ENCODE data around the gene IRF9. TPM values are rescaled to one million over a fixed set of nuclear protein-coding genes. Genes with fewer than 3 reads are reported as not detected.

The IRF9 gene
- total and polyA plus RNA-seq, 4 donors, result 75.3 to 124 (median 95.6) TPM

DNA sequence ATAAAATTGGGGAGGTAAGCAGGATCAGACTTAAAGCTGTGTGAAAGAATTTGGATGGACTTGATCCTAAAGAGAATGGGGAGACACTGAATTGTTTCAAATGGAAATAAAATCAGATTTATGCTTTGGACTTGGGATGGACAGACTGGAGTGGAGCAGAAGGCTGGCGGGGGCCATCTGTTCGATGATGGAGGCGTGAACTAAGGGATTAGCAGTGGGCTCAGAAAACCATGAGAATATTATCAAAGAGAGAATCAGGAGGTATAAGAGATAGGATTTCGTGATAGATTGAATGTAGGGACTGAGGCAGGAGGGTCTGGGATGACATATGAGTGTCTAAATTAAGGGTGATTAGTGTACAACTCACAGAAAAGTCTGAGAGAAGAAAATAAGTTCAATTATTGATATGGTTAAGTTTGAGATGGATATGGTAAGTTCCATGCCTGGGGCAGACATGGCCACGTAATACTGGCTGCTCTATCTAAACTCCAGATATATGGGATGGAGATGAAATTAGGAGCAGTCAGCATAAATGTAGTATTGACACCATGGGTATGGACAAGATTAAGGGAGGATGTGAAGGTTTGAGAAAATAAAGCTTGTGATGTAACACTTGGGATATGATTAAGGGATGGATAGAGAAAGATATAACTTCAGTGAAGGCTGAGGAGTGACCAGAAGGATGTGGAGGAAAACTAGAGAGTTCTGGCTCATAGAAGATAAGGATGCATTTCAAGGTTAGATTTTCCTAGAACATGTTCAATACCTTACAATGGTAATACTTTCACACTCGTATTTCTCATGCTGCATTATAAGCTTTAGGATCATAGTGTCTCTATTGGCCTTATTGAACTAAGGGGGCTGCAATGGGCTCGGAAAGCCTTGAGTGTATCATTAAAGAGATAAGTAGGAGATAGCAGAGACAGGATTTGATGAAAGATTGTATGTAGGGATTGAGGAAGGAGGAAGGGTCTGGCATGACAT is 43.4 kb downstream of the IRF9 start:
- no peak overlapping the region for H3K9ac ChIP-seq (ENCODE audit: insufficient read depth in 1 of 2, low read length in 2 of 2)
- no peak overlapping the region for H3K27ac ChIP-seq (ENCODE audit: low read depth in 1 of 2, low read length in 1 of 2)
- no peaks in the 10 kb centered on the region for H3K27me3 ChIP-seq (ENCODE audit: control insufficient read depth in 3 of 3, insufficient read depth in 3 of 3, low read length in 2 of 3)
- H3K4me3 ChIP-seq, result no peak overlapping the region
- H3K36me3 ChIP-seq (ENCODE audit: control insufficient read depth in 4 of 4, insufficient read depth in 4 of 4, low read length in 4 of 4), result peaks cover 3 to 43% (median 33%) of the 10 kb centered on the region in 4 donors
- WGBS, 2 donors, result 95 to 96% methylated on average over 7 of the region's 7 CpGs
- ATAC-seq (ENCODE audit: insufficient read depth, low FRiP score) (no peak), DNase-seq (no peak)
- H3K4me1 ChIP-seq (ENCODE audit: control insufficient read depth in 5 of 5, insufficient read depth in 5 of 5, low read length in 5 of 5), result no peaks in the 10 kb centered on the region
- TF ChIP-seq, protein P1, sequence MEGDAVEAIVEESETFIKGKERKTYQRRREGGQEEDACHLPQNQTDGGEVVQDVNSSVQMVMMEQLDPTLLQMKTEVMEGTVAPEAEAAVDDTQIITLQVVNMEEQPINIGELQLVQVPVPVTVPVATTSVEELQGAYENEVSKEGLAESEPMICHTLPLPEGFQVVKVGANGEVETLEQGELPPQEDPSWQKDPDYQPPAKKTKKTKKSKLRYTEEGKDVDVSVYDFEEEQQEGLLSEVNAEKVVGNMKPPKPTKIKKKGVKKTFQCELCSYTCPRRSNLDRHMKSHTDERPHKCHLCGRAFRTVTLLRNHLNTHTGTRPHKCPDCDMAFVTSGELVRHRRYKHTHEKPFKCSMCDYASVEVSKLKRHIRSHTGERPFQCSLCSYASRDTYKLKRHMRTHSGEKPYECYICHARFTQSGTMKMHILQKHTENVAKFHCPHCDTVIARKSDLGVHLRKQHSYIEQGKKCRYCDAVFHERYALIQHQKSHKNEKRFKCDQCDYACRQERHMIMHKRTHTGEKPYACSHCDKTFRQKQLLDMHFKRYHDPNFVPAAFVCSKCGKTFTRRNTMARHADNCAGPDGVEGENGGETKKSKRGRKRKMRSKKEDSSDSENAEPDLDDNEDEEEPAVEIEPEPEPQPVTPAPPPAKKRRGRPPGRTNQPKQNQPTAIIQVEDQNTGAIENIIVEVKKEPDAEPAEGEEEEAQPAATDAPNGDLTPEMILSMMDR (IDR thresholded peaks at IDR 0.05; ENCODE audit: control extremely low read depth, extremely low read depth), result no peak
- H3K9me3 ChIP-seq (ENCODE audit: control insufficient read depth in 4 of 4, insufficient read depth in 3 of 4, low read length in 3 of 4), result no peaks in the 10 kb centered on the region

DNA sequence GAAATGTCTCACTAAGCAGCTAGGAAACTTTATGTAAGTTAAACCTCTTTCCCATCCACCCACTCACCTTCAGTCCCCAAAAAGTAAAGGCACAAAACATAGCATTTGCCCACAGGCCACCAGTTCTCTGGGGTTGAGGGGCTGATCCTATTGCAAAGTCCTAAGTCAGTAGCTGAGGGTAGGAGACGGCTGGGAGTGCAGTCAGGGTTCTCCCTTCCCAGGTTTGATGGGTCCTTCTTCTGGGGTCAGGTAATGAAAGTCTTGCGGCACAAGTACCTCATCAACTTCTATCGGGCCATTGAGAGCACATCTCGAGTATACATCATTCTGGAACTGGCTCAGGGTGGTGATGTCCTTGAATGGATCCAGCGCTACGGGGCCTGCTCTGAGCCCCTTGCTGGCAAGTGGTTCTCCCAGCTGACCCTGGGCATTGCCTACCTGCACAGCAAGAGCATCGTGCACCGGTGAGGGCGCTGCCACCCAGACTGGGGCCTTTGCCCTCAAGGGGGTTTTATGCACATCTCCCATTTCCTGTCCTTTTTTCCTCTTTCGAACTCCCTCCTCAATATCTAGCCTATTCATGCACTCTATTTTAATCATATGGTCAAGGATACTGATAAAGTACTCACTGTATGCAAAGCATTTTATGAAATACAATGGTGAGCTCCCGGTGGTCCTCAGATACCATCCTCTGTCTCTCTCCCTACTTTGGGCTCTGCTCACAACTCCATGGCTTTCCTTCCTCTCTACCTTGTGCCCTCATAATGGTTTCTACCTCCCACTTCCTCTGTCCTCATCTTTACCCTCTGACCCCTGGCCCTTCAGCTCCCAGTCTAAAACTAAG is 45.4 kb downstream of the IRF9 start:
- no peak overlapping the region for H3K27ac ChIP-seq (ENCODE audit: low read depth in 1 of 2, low read length in 1 of 2)
- H3K36me3 ChIP-seq (ENCODE audit: control insufficient read depth in 4 of 4, insufficient read depth in 4 of 4, low read length in 4 of 4), result peaks cover 9 to 52% (median 45%) of the 10 kb centered on the region in 4 donors
- H3K27me3 ChIP-seq (ENCODE audit: control insufficient read depth in 3 of 3, insufficient read depth in 3 of 3, low read length in 2 of 3), result no peaks in the 10 kb centered on the region
- no peak for DNase-seq
- no peak for ATAC-seq (ENCODE audit: insufficient read depth, low FRiP score)
- H3K4me1 ChIP-seq (ENCODE audit: control insufficient read depth in 5 of 5, insufficient read depth in 5 of 5, low read length in 5 of 5), result no peaks in the 10 kb centered on the region
- WGBS, 2 donors, result 99% methylated on average over 11 of the region's 11 CpGs
- H3K9me3 ChIP-seq (ENCODE audit: control insufficient read depth in 4 of 4, insufficient read depth in 3 of 4, low read length in 3 of 4), result no peaks in the 10 kb centered on the region
- H3K4me3 ChIP-seq, result no peak overlapping the region
- no peak overlapping the region for H3K9ac ChIP-seq (ENCODE audit: insufficient read depth in 1 of 2, low read length in 2 of 2)
- TF ChIP-seq, protein P1 (IDR thresholded peaks at IDR 0.05; ENCODE audit: control extremely low read depth, extremely low read depth), result no peak

DNA sequence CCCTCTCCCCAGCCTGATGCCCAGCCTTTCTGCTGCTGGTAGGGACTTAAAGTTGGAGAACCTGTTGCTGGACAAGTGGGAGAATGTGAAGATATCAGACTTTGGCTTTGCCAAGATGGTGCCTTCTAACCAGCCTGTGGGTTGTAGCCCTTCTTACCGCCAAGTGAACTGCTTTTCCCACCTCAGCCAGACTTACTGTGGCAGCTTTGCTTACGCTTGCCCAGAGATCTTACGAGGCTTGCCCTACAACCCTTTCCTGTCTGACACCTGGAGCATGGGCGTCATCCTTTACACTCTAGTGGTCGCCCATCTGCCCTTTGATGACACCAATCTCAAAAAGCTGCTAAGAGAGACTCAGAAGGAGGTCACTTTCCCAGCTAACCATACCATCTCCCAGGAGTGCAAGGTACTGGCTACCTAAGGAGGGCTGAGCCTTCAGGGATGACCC is 46.1 kb downstream of the IRF9 start:
- ATAC-seq (ENCODE audit: insufficient read depth, low FRiP score) (no peak), DNase-seq (no peak)
- H3K4me3 ChIP-seq, result no peak overlapping the region
- H3K27ac ChIP-seq (ENCODE audit: low read depth in 1 of 2, low read length in 1 of 2), result no peak overlapping the region
- peaks cover 9 to 48% (median 44%) of the 10 kb centered on the region in 4 donors for H3K36me3 ChIP-seq (ENCODE audit: control insufficient read depth in 4 of 4, insufficient read depth in 4 of 4, low read length in 4 of 4)
- H3K27me3 ChIP-seq (ENCODE audit: control insufficient read depth in 3 of 3, insufficient read depth in 3 of 3, low read length in 2 of 3), result no peaks in the 10 kb centered on the region
- H3K9me3 ChIP-seq (ENCODE audit: control insufficient read depth in 4 of 4, insufficient read depth in 3 of 4, low read length in 3 of 4), result no peaks in the 10 kb centered on the region
- H3K4me1 ChIP-seq (ENCODE audit: control insufficient read depth in 5 of 5, insufficient read depth in 5 of 5, low read length in 5 of 5), result peaks cover 0 to under 1% (median 0%) of the 10 kb centered on the region in 5 donors
- TF ChIP-seq, protein P1 (IDR thresholded peaks at IDR 0.05; ENCODE audit: control extremely low read depth, extremely low read depth), result no peak
- no peak overlapping the region for H3K9ac ChIP-seq (ENCODE audit: insufficient read depth in 1 of 2, low read length in 2 of 2)
- WGBS, 2 donors, result 94 to 98% methylated on average over 5 of the region's 5 CpGs

Data from lung (tissue), 12 donors.